Endothelial cell of umbilical vein (primary cell): Measurements from ENCODE around the gene OPCML.

Source experiments
- CTCF ChIP-seq, 2 donors: IDR thresholded peaks; 1 replicate in 1 of 2; 2 replicates in 1 of 2; pipeline ENCODE4 v1.5.1; 2011; ENCODE audit warnings: low read length in 2 of 2, mild to moderate bottlenecking in 2 of 2, moderate library complexity in 2 of 2, control low read depth in 1 of 2, inconsistent platforms in 1 of 2, low read depth in 1 of 2; ENCODE audit not compliant: insufficient read depth in 1 of 2; ENCODE audit errors: extremely low read depth in 1 of 2
- EZH2 ChIP-seq: IDR thresholded peaks from 2 replicates; pipeline ENCODE4 v1.6.1; 2012; ENCODE audit warnings: borderline replicate concordance, low read depth, mild to moderate bottlenecking, moderate library complexity, low read length, inconsistent platforms; ENCODE audit not compliant: severe bottlenecking
- POLR2A ChIP-seq: IDR thresholded peaks from 2 replicates; pipeline ENCODE4 v1.6.1; 2012; ENCODE audit warnings: low read depth, mild to moderate bottlenecking, control low read depth, low read length
- POLR2AphosphoS5 ChIP-seq: IDR thresholded peaks from 2 replicates; pipeline ENCODE4 v1.6.1; 2012; ENCODE audit warnings: low read depth, mild to moderate bottlenecking, control low read depth, low read length, moderate library complexity; ENCODE audit not compliant: insufficient read depth

GRCh38 chr11:133500435-133500834, 31.9 kb downstream of the OPCML start:
- no peak for TF ChIP-seq CTCF (IDR thresholded peaks at IDR 0.05; ENCODE audit: extremely low read depth in 1 of 2, insufficient read depth in 1 of 2, low read depth in 1 of 2, low read length in 2 of 2)
- TF ChIP-seq POLR2A, result no peak
- TF ChIP-seq EZH2, result no peak
- TF ChIP-seq POLR2AphosphoS5, result no peak
